NCI-H526 (cell line): ENCODE measurements around the gene UTRN.

ENCODE experiments used
- DNase-seq, 2 experiments: peaks; one replicate each; lab custom pipeline; 2025; lab: John Stamatoyannopoulos, UW

UTRN gene

GRCh38 chr6:144284783-144285547, at the start of gene UTRN:
Gene UTRN, plus strand, starts transcription at chr6:144285335. Its CDS starts 6,494 bp downstream, at chr6:144291829.
- DNase-seq: peak in 1 of 2 experiments; percentile 30

- DNase-seq: no peak
Observed at GRCh38 chr6:144244688-144245087, 40.4 kb upstream of the UTRN start.

GRCh38 chr6:144246988-144247387, 38.1 kb upstream of the UTRN start:
- no peak for DNase-seq

GRCh38 chr6:144248003-144248402, 37.1 kb upstream of the UTRN start:
- DNase-seq: no peak

- DNase-seq: no peak
Observed at GRCh38 chr6:144248476-144249301, 36.4 kb upstream of the UTRN start.

- no peak for DNase-seq
Observed at GRCh38 chr6:144250276-144250675, 34.9 kb upstream of the UTRN start.

- no peak for DNase-seq
Observed at GRCh38 chr6:144252259-144252658, 32.9 kb upstream of the UTRN start.

GRCh38 chr6:144259986-144260385, 25.1 kb upstream of the UTRN start:
- no peak for DNase-seq

GRCh38 chr6:144262470-144263369, 22.4 kb upstream of the UTRN start:
- DNase-seq: no peak

- DNase-seq: no peak
Observed at GRCh38 chr6:144263786-144264185, 21.3 kb upstream of the UTRN start.

GRCh38 chr6:144264270-144265060, 20.7 kb upstream of the UTRN start:
- no peak for DNase-seq

- no peak for DNase-seq
Observed at GRCh38 chr6:144265061-144265357, 20.1 kb upstream of the UTRN start.

- no peak for DNase-seq
Observed at GRCh38 chr6:144265390-144265789, 19.7 kb upstream of the UTRN start.

GRCh38 chr6:144266091-144266649, 19.0 kb upstream of the UTRN start:
- DNase-seq: no peak

GRCh38 chr6:144268794-144269349, 16.3 kb upstream of the UTRN start:
- no peak for DNase-seq

- DNase-seq: no peak
Observed at GRCh38 chr6:144277174-144277573, 8.0 kb upstream of the UTRN start.

GRCh38 chr6:144277605-144278227, 7.4 kb upstream of the UTRN start:
- no peak for DNase-seq

GRCh38 chr6:144278659-144279314, 6.3 kb upstream of the UTRN start:
- no peak for DNase-seq

- peak; percentile 9 to 30 for DNase-seq
Observed at GRCh38 chr6:144279484-144280150, 5.5 kb upstream of the UTRN start.
